ENCODE measurements around the gene NRXN3.

NRXN3 gene

GRCh38 chr14:79089576-79089975 is 919.4 kb downstream of the NRXN3 start:
- no peak for TF ChIP-seq CTCF (IDR thresholded peaks at IDR 0.05; ENCODE audit: low read depth, low read length)
- DNase-seq (ENCODE audit: extremely low read depth, low read depth): no peak

GRCh38 chr14:79090641-79091180 is 920.5 kb downstream of the NRXN3 start:
- no peak for TF ChIP-seq CTCF (IDR thresholded peaks at IDR 0.05; ENCODE audit: low read depth, low read length)

GRCh38 chr14:79091381-79091963 is 921.3 kb downstream of the NRXN3 start:
- DNase-seq (ENCODE audit: extremely low read depth, low read depth): no peak
- no peak for TF ChIP-seq CTCF (IDR thresholded peaks at IDR 0.05; ENCODE audit: low read depth, low read length)

More at GRCh38 chr14:79090641-79091180, 920.5 kb downstream of the NRXN3 start:
- no peak for DNase-seq (ENCODE audit: extremely low read depth, low read depth)

- no peak for TF ChIP-seq CTCF (IDR thresholded peaks at IDR 0.05; ENCODE audit: low read depth, low read length)
- DNase-seq (ENCODE audit: extremely low read depth, low read depth): no peak
These were observed 923.4 kb downstream of the NRXN3 start for GRCh38 chr14:79093531-79093930.

- no peak for DNase-seq (ENCODE audit: extremely low read depth, low read depth)
- TF ChIP-seq CTCF (IDR thresholded peaks at IDR 0.05; ENCODE audit: low read depth, low read length): no peak
These were observed 924.8 kb downstream of the NRXN3 start for GRCh38 chr14:79094951-79095350.

- no peak for TF ChIP-seq CTCF (IDR thresholded peaks at IDR 0.05; ENCODE audit: low read depth, low read length)
- DNase-seq (ENCODE audit: extremely low read depth, low read depth): no peak
These were observed 926.6 kb downstream of the NRXN3 start for GRCh38 chr14:79096811-79097210.

- no peak for TF ChIP-seq CTCF (IDR thresholded peaks at IDR 0.05; ENCODE audit: low read depth, low read length)
- DNase-seq (ENCODE audit: extremely low read depth, low read depth): no peak
These were observed 928.2 kb downstream of the NRXN3 start for GRCh38 chr14:79098324-79098723.
